HepG2 (cell line): Measurements from ENCODE around the gene AXIN2. TPM values are rescaled to one million over a fixed set of nuclear protein-coding genes. Genes with fewer than 3 reads are reported as not detected.

Source experiments
- CSRNP1 ChIP-seq: sonication (generic); formaldehyde crosslinking; IDR thresholded peaks from 2 replicates; pipeline ENCODE4 v1.8.1; 2023; ENCODE audit warnings: mild to moderate bottlenecking, missing genetic modification reagents
- FOSL2 ChIP-seq: sonication (generic); formaldehyde crosslinking; IDR thresholded peaks from 2 replicates; pipeline ENCODE4 v1.4.0; 2020; ENCODE audit warnings: missing genetic modification reagents
- MIXL1 ChIP-seq: IDR thresholded peaks from 2 replicates; pipeline ENCODE4 v1.6.1; 2016
- RFXAP ChIP-seq: sonication (generic); formaldehyde crosslinking; IDR thresholded peaks from 2 replicates; pipeline ENCODE4 v1.4.0; 2020; ENCODE audit warnings: missing genetic modification reagents, borderline replicate concordance
- SMAD3 ChIP-seq: sonication (generic); formaldehyde crosslinking; IDR thresholded peaks from 2 replicates; pipeline ENCODE4 v1.4.0; 2020; ENCODE audit warnings: missing genetic modification reagents
- SMC3 ChIP-seq: IDR thresholded peaks from 2 replicates; pipeline ENCODE4 v1.6.1; 2011; ENCODE audit warnings: low read length, improper control_type of control experiment
- SNAPC2 ChIP-seq: sonication (generic); formaldehyde crosslinking; IDR thresholded peaks from 2 replicates; pipeline ENCODE4 v1.8.1; 2022; ENCODE audit warnings: mild to moderate bottlenecking, missing genetic modification reagents
- SP1 ChIP-seq, 2 experiments: fragments of 450-650 bp in 1 of 2; sonication (generic) in 1 of 2; formaldehyde crosslinking in 1 of 2; IDR thresholded peaks; 2 replicates each; pipeline versions ENCODE4 v1.4.0 to v1.6.1; 2016 to 2020; ENCODE audit warnings: missing genetic modification reagents in 1 of 2
- SP4 ChIP-seq: sonication (generic); formaldehyde crosslinking; IDR thresholded peaks from 2 replicates; pipeline ENCODE4 v1.8.1; 2023; ENCODE audit warnings: mild to moderate bottlenecking, missing genetic modification reagents
- STAG1 ChIP-seq: sonication (generic); formaldehyde crosslinking; IDR thresholded peaks from 2 replicates; pipeline ENCODE4 v1.4.0; 2020; ENCODE audit warnings: missing genetic modification reagents
- TGIF2 ChIP-seq: IDR thresholded peaks from 2 replicates; pipeline ENCODE4 v1.6.1; 2016; ENCODE audit warnings: control low read depth, missing compliant biosample characterization
- THAP11 ChIP-seq: IDR thresholded peaks from 2 replicates; pipeline ENCODE4 v1.6.1; 2016; ENCODE audit warnings: missing biosample characterization, missing genetic modification reagents
- ZBTB7B ChIP-seq: sonication (generic); formaldehyde crosslinking; IDR thresholded peaks from 2 replicates; pipeline ENCODE4 v1.4.0; 2020; ENCODE audit warnings: missing genetic modification reagents
- ZFP90 ChIP-seq: sonication (generic); formaldehyde crosslinking; IDR thresholded peaks from 2 replicates; pipeline ENCODE4 v1.8.0; 2022; ENCODE audit warnings: missing genetic modification reagents, mild to moderate bottlenecking, inconsistent platforms, borderline replicate concordance
- ZNF350 ChIP-seq: sonication (generic); formaldehyde crosslinking; IDR thresholded peaks from 2 replicates; pipeline ENCODE4 v1.4.0; 2020; ENCODE audit warnings: mild to moderate bottlenecking, low read depth, missing genetic modification reagents, borderline replicate concordance
- polyA plus RNA-seq, 8 experiments: library from polyadenylated mRNA; depleted of rRNA in 3 of 8; stranded (reverse) in 7 of 8; unstranded in 1 of 8; fragments of >200 nt; fragmentation: Illumina TruSeq in 4 of 8; extraction: Trizol in 4 of 8; gene quantifications; 2 replicates each; pipeline versions ENCODE4 v1.2.1 to v1.2.3, GENCODE V29; 2011 to 2016; ENCODE audit warnings: low read depth in 4 of 8, missing spikeins in 1 of 8, mixed read lengths in 1 of 8; ENCODE audit not compliant: insufficient read depth in 1 of 8
- total RNA-seq, 5 experiments: library from RNA; depleted of rRNA; stranded (reverse); fragments of >200 nt; fragmentation: Illumina TruSeq; extraction: Trizol; gene quantifications; 2 replicates each; pipeline ENCODE4 v1.2.3, GENCODE V29; 2016; ENCODE audit warnings: low read depth in 1 of 5
- TF ChIP-seq, protein P1 (sequence below): sonication (generic); formaldehyde crosslinking; IDR thresholded peaks from 2 replicates; pipeline ENCODE4 v1.5.0; 2020; ENCODE audit warnings: mild to moderate bottlenecking, missing genetic modification reagents
- TF ChIP-seq, protein P2 (sequence below): sonication (generic); formaldehyde crosslinking; IDR thresholded peaks from 2 replicates; pipeline ENCODE4 v1.4.0; 2020; ENCODE audit warnings: missing genetic modification reagents, borderline replicate concordance

Gene AXIN2
- total and polyA plus RNA-seq, 2 of the 13 experiments (the other 11 are each of a cell fraction or from before 2014, with no cell fraction given), result 58.6 to 63.4 TPM

DNA sequence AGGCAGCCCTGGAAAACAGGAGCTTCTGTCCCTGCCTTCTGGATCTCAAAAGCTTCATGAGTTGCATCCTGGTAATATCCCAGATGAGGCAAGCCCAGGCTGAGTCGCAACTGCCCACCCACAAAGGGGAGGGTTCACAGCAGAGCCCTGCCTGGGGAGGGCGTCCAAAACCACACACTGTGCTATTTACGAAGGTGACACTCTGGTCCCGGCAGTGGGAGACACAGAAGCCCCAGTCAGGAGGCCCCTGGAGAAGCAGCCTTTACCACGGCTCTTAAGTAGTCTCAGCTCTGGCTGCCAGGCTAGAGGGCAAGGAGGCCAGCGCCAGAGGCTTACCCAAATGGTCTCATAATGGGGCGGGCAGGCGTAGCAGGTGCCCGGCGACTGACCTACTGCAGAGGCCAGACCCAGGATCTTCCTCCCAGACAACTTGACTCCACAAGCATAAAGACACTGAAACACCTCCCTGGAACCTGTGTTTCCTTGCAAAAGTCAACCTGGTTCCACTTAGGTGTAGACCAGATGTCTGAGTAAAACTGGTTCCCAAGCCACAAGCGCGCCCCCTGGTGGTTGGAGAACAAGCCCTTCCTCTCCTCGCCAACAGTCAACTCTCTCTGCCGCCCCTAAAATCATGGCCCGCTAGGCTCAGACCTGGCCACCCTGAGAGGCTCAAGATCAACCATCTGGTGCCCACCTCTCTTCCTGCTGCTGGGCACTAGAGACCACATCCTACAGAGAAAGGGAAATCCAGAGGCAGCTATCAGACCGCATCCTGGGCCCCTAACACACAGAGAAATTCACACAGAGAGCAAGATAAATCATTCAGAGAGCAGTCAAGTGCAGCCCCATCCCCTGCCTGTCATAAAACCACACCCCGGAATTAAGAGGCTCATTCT lies 5.2 kb downstream of the AXIN2 start (continued):
- no peak for TF ChIP-seq SNAPC2
- 0 out of 2 replicates have a peak, but pooled peaks have one; percentile 20 for TF ChIP-seq THAP11 (CRISPR knock-in tag)
- TF ChIP-seq ZBTB7B, result 0 out of 2 replicates have a peak, but pooled peaks have one; percentile 58
- TF ChIP-seq SMC3, result peak; percentile 87
- 0 out of 2 replicates have a peak, but pooled peaks have one; percentile 27 for TF ChIP-seq FOSL2 (CRISPR knock-in tag)
- 0 out of 2 replicates have a peak, but pooled peaks have one; percentile 20 for TF ChIP-seq ZNF350 (CRISPR knock-in tag)
- TF ChIP-seq TGIF2 (CRISPR knock-in tag), result peak; percentile 83; the same call in 1 of the 2 replicates
- peak; percentile 69 for TF ChIP-seq STAG1 (CRISPR knock-in tag)
- peak; percentile 55; the same call in 1 of the 2 replicates for TF ChIP-seq RFXAP (CRISPR knock-in tag)
- TF ChIP-seq, protein P1, sequence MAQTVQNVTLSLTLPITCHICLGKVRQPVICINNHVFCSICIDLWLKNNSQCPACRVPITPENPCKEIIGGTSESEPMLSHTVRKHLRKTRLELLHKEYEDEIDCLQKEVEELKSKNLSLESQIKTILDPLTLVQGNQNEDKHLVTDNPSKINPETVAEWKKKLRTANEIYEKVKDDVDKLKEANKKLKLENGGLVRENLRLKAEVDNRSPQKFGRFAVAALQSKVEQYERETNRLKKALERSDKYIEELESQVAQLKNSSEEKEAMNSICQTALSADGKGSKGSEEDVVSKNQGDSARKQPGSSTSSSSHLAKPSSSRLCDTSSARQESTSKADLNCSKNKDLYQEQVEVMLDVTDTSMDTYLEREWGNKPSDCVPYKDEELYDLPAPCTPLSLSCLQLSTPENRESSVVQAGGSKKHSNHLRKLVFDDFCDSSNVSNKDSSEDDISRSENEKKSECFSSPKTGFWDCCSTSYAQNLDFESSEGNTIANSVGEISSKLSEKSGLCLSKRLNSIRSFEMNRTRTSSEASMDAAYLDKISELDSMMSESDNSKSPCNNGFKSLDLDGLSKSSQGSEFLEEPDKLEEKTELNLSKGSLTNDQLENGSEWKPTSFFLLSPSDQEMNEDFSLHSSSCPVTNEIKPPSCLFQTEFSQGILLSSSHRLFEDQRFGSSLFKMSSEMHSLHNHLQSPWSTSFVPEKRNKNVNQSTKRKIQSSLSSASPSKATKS, result 0 out of 2 replicates have a peak, but pooled peaks have one; percentile 76
- peak; percentile 50; the same call in 1 of the 2 replicates for TF ChIP-seq CSRNP1 (CRISPR knock-in tag)
- no peak; the same call in 1 of the 2 replicates for TF ChIP-seq SP4 (CRISPR knock-in tag)
- TF ChIP-seq MIXL1 (CRISPR knock-in tag), result 0 out of 2 replicates have a peak, but pooled peaks have one; percentile 15
- no peak for TF ChIP-seq ZFP90
- TF ChIP-seq SP1 (IDR thresholded peaks at IDR 0.05), result no peak
- peak; percentile 33; the same call in 1 of the 2 replicates for TF ChIP-seq SP1 (CRISPR knock-in tag; IDR thresholded peaks at IDR 0.05)
- TF ChIP-seq, protein P2, sequence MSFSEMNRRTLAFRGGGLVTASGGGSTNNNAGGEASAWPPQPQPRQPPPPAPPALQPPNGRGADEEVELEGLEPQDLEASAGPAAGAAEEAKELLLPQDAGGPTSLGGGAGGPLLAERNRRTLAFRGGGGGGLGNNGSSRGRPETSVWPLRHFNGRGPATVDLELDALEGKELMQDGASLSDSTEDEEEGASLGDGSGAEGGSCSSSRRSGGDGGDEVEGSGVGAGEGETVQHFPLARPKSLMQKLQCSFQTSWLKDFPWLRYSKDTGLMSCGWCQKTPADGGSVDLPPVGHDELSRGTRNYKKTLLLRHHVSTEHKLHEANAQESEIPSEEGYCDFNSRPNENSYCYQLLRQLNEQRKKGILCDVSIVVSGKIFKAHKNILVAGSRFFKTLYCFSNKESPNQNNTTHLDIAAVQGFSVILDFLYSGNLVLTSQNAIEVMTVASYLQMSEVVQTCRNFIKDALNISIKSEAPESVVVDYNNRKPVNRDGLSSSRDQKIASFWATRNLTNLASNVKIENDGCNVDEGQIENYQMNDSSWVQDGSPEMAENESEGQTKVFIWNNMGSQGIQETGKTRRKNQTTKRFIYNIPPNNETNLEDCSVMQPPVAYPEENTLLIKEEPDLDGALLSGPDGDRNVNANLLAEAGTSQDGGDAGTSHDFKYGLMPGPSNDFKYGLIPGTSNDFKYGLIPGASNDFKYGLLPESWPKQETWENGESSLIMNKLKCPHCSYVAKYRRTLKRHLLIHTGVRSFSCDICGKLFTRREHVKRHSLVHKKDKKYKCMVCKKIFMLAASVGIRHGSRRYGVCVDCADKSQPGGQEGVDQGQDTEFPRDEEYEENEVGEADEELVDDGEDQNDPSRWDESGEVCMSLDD (CRISPR knock-in tag), result no peak; the same call in 1 of the 2 replicates
- 0 out of 2 replicates have a peak, but pooled peaks have one; percentile 35 for TF ChIP-seq SMAD3 (CRISPR knock-in tag)
